Measurements from ENCODE around the gene DGKQ. TPM values are rescaled to one million over a fixed set of nuclear protein-coding genes. Genes with fewer than 3 reads are reported as not detected.

Gene DGKQ
- total and polyA plus RNA-seq, 2 donors (not counting 3 experiments of a cell fraction or from before 2014, with no cell fraction given), result 15.8 to 20.2 TPM

DNA sequence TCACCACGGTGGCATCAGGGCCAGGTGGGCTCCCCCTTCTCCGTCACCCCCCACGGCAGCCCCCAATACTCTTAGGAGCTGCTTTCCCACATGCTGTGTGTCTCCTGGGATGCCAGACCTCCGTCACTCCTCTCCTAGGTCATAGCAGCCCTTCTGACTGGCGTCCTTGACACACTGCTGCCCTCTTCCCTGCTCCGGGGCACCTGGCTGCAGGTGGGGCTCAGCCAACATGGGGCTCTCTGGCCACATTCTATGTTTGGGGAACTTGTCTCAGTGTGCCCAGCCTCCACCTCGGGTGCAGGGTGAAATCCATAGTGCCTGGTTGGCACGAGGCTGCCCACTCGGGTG is 27.3 kb downstream of the DGKQ start:
- FAIRE-seq (no peak), DNase-seq (ENCODE audit: low read depth, low spot score) (no peak)
- Histone ChIP-seq H3K4me2 (ENCODE audit: insufficient read depth, low read length) (no peak overlapping the region), H3K9me3 (replicated peaks; ENCODE audit: control insufficient read depth, insufficient read depth, low read length) (no peaks in the 10 kb centered on the region), H3K79me2 (ENCODE audit: control insufficient read depth, insufficient read depth, low read length) (no peaks in the 10 kb centered on the region), H3K4me3 (replicated peaks in 1 of 3; ENCODE audit: insufficient read depth in 1 of 3, low read depth in 1 of 3, low read length in 3 of 3) (no peak overlapping the region), H3K27ac (ENCODE audit: insufficient read depth, low read depth, low read length) (no peak overlapping the region), H4K20me1 (replicated peaks; ENCODE audit: control insufficient read depth, extremely low read depth, insufficient read depth, low read length) (no peaks in the 10 kb centered on the region), H3K27me3 (ENCODE audit: control insufficient read depth in 2 of 2, insufficient read depth in 2 of 2, low read length in 2 of 2) (no peaks in the 10 kb centered on the region), H3K9ac (replicated peaks; ENCODE audit: extremely low read depth, insufficient read depth, low read length) (no peak overlapping the region), H2AFZ (ENCODE audit: low read depth, low read length) (no peak overlapping the region), H3K9me1 (replicated peaks; ENCODE audit: control insufficient read depth, extremely low read depth, insufficient read depth, low read length) (no peaks in the 10 kb centered on the region), H3K36me3 (ENCODE audit: control insufficient read depth in 2 of 2, extremely low read depth in 1 of 2, insufficient read depth in 2 of 2, low read length in 2 of 2) (no peaks in the 10 kb centered on the region), H3K4me1 (ENCODE audit: control insufficient read depth, extremely low read depth, insufficient read depth, low read length) (no peaks in the 10 kb centered on the region)
- intact Hi-C loops (cut with micrococcal nuclease) (no loop called here), dilution Hi-C loops (cut with MboI; ENCODE audit: extremely low pct_ligation_motif_present, low sequenced_read_pairs) (no loop called here)
- CTCF ChIA-PET, result no interaction called here
- BruUV-seq (replicated peaks), result no TSS peak
- POLR2A ChIA-PET, result no interaction called here
- TF ChIP-seq GATA2 (IDR thresholded peaks at IDR 0.05; ENCODE audit: insufficient read depth, insufficient read length, low read depth, low read length), result no peak
- no peak for TF ChIP-seq POLR2AphosphoS5 (IDR thresholded peaks at IDR 0.05; ENCODE audit: insufficient read depth, low read depth, low read length)
- no peak for TF ChIP-seq FOS (IDR thresholded peaks at IDR 0.05; ENCODE audit: borderline replicate concordance, insufficient read depth, low read length)
- TF ChIP-seq EZH2 (IDR thresholded peaks at IDR 0.05; ENCODE audit: borderline replicate concordance, low read depth, low read length, severe bottlenecking), result no peak
- TF ChIP-seq POLR2A (IDR thresholded peaks at IDR 0.05; ENCODE audit: low read depth, low read length), result no peak
- TF ChIP-seq, protein P1, sequence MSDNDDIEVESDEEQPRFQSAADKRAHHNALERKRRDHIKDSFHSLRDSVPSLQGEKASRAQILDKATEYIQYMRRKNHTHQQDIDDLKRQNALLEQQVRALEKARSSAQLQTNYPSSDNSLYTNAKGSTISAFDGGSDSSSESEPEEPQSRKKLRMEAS (IDR thresholded peaks at IDR 0.05; ENCODE audit: insufficient read depth, insufficient read length), result no peak
- no peak for TF ChIP-seq MYC (IDR thresholded peaks at IDR 0.05; ENCODE audit: low read depth, low read length)
- no peak for TF ChIP-seq JUN (IDR thresholded peaks at IDR 0.05; ENCODE audit: borderline replicate concordance, insufficient read depth, insufficient read length, low read depth)
- TF ChIP-seq, protein P2, sequence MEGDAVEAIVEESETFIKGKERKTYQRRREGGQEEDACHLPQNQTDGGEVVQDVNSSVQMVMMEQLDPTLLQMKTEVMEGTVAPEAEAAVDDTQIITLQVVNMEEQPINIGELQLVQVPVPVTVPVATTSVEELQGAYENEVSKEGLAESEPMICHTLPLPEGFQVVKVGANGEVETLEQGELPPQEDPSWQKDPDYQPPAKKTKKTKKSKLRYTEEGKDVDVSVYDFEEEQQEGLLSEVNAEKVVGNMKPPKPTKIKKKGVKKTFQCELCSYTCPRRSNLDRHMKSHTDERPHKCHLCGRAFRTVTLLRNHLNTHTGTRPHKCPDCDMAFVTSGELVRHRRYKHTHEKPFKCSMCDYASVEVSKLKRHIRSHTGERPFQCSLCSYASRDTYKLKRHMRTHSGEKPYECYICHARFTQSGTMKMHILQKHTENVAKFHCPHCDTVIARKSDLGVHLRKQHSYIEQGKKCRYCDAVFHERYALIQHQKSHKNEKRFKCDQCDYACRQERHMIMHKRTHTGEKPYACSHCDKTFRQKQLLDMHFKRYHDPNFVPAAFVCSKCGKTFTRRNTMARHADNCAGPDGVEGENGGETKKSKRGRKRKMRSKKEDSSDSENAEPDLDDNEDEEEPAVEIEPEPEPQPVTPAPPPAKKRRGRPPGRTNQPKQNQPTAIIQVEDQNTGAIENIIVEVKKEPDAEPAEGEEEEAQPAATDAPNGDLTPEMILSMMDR (IDR thresholded peaks at IDR 0.05; ENCODE audit: extremely low read depth in 1 of 2, insufficient read depth in 1 of 2, low read depth in 1 of 2, low read length in 2 of 2), result no peak

Data from endothelial cell of umbilical vein (primary cell).